Calu3 (cell line): ENCODE data around the gene ZDHHC5. TPM values are rescaled to one million over a fixed set of nuclear protein-coding genes. Genes with fewer than 3 reads are reported as not detected.

ENCODE experiments used
- BruUV-seq: library from RNA; stranded (reverse); fragments of 400-500 nt; replicated peaks from 2 replicates; lab custom pipeline; 2021; lab: Mats Ljungman, UMichigan
- CTCF ChIA-PET: fragments of 300-600 bp; sonication (Branson Sonifier 250); formaldehyde crosslinking; loops from one replicate; lab custom pipeline; 2022; ENCODE audit warnings: antibody characterized with exemption; lab: Charles Lee
- DNase-seq: peaks from one replicate; pipeline ENCODE4 v3.0.0; 2022
- H3K27ac Mint-ChIP-seq: one replicate; pipeline ENCODE4 v1.8.0; 2022; ENCODE audit warnings: mixed read lengths; ENCODE audit not compliant: unreplicated experiment
- H3K27me3 Mint-ChIP-seq: one replicate; pipeline ENCODE4 v1.8.0; 2022; ENCODE audit warnings: mixed read lengths; ENCODE audit not compliant: unreplicated experiment
- H3K36me3 Mint-ChIP-seq: one replicate; pipeline ENCODE4 v1.8.0; 2022; ENCODE audit warnings: mild to moderate bottlenecking, moderate library complexity, mixed read lengths; ENCODE audit not compliant: insufficient read depth, unreplicated experiment
- H3K4me1 Mint-ChIP-seq: one replicate; pipeline ENCODE4 v1.8.0; 2022; ENCODE audit warnings: mild to moderate bottlenecking, low read depth, mixed read lengths; ENCODE audit not compliant: unreplicated experiment
- H3K4me3 Mint-ChIP-seq: one replicate; pipeline ENCODE4 v1.8.0; 2022; ENCODE audit warnings: mild to moderate bottlenecking, low read depth, moderate library complexity, mixed read lengths; ENCODE audit not compliant: unreplicated experiment
- H3K9me3 Mint-ChIP-seq: one replicate; pipeline ENCODE4 v1.8.0; 2022; ENCODE audit warnings: low read depth, mixed read lengths; ENCODE audit not compliant: unreplicated experiment
- intact Hi-C: fragments of 100-400 bp; cut with micrococcal nuclease; formaldehyde crosslinking; loops from one replicate; pipeline ENCODE4 v1.10.0; 2022; ENCODE audit not compliant: unreplicated experiment
- total RNA-seq: library from RNA; stranded (reverse); gene quantifications from 2 replicates; pipeline ENCODE4 v1.2.3, GENCODE V29; 2022
- TF ChIP-seq, protein P1 (sequence below): fragments of 200-600 bp; IDR thresholded peaks from one replicate; pipeline ENCODE4 v1.8.0; 2022; ENCODE audit warnings: antibody characterized with exemption; ENCODE audit not compliant: unreplicated experiment

The ZDHHC5 gene
- total RNA-seq, 1 experiment from 2014 or later, result 85.9 TPM

DNA sequence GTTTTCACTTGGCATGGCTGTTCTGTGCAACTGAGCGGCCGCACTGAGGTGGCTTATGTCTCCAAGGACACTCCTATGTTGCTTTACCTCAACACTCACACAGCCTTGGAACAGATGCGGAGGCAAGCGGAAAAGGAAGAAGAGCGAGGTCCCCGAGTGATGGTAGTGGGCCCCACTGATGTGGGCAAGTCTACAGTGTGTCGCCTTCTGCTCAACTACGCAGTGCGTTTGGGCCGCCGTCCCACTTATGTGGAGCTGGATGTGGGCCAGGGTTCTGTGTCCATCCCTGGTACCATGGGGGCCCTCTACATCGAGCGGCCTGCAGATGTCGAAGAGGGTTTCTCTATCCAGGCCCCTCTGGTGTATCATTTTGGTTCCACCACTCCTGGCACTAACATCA is 8.2 kb upstream of the ZDHHC5 start:
- CTCF ChIA-PET, result no interaction called here
- H3K27me3 Mint-ChIP-seq, result no peaks in the 10 kb centered on the region
- no peak overlapping the region for H3K4me3 Mint-ChIP-seq
- BruUV-seq, result no TSS peak
- DNase-seq, result no peak
- TF ChIP-seq, protein P1, sequence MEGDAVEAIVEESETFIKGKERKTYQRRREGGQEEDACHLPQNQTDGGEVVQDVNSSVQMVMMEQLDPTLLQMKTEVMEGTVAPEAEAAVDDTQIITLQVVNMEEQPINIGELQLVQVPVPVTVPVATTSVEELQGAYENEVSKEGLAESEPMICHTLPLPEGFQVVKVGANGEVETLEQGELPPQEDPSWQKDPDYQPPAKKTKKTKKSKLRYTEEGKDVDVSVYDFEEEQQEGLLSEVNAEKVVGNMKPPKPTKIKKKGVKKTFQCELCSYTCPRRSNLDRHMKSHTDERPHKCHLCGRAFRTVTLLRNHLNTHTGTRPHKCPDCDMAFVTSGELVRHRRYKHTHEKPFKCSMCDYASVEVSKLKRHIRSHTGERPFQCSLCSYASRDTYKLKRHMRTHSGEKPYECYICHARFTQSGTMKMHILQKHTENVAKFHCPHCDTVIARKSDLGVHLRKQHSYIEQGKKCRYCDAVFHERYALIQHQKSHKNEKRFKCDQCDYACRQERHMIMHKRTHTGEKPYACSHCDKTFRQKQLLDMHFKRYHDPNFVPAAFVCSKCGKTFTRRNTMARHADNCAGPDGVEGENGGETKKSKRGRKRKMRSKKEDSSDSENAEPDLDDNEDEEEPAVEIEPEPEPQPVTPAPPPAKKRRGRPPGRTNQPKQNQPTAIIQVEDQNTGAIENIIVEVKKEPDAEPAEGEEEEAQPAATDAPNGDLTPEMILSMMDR, result no peak
- H3K9me3 Mint-ChIP-seq, result no peaks in the 10 kb centered on the region
- peaks cover 8% of the 10 kb centered on the region for H3K4me1 Mint-ChIP-seq
- intact Hi-C loops, result loop anchor here (10.0 kb wide), 1 partner anchor 125 kb away; no protein-coding TSS in a partner anchor
- H3K36me3 Mint-ChIP-seq, result peaks cover 25% of the 10 kb centered on the region
- H3K27ac Mint-ChIP-seq, result no peak overlapping the region

DNA sequence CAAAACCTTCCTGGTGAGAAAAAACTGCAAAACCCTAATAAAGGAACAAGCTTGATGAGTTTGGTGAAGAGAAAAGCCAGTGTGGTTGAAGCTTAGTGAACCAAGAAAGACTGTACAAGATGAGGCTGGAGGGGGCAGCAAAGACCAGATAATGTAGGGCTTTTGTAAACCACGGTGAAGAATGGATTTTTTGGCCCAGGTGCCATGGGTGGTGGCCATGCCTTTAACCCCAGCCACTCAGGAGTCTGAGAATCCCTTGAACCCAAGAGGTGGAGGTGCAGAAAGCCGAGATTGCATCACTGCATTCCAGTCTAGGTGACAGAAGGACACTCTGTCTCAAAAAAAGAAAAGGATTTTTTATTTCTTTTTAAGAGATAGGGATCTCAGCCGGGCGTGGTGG is 5.0 kb upstream of the ZDHHC5 start:
- BruUV-seq, result no TSS peak
- H3K27ac Mint-ChIP-seq, result no peak overlapping the region
- H3K9me3 Mint-ChIP-seq, result no peaks in the 10 kb centered on the region
- peaks cover 32% of the 10 kb centered on the region for H3K36me3 Mint-ChIP-seq
- no peak for DNase-seq
- no peak overlapping the region for H3K4me3 Mint-ChIP-seq
- no peaks in the 10 kb centered on the region for H3K27me3 Mint-ChIP-seq
- peaks cover 7% of the 10 kb centered on the region for H3K4me1 Mint-ChIP-seq
- intact Hi-C loops, result loop anchor here (10.0 kb wide), 1 partner anchor 122 kb away; no protein-coding TSS in a partner anchor
- CTCF ChIA-PET, result interaction anchor here (0.7 kb wide), 2 partner anchors 137 to 623 kb away, joined by 3 to 4 read pairs; no protein-coding TSS in a partner anchor
- TF ChIP-seq, protein P1, result no peak

DNA sequence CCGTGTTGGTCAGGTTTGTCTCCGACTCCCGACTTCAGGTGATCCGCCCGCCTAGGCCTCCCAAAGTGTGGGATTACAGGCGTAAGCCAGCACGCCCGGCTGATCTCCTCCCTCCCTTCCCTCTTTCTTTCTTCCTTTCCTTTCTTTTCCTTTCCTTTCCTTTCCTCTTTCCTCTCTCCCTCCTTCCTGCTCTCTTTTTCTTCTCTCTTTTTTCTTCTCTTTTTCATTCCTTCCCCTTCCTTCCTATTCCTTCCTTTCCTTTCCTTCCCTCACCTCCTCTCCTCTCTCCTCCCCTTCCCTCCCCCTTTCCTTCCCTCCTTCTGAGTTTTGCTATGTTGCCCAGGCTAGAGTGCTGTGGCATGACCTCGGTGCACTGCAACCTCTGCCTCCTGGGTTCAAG is 3.9 kb upstream of the ZDHHC5 start:
- no peak overlapping the region for H3K27ac Mint-ChIP-seq
- BruUV-seq, result no TSS peak
- H3K4me1 Mint-ChIP-seq, result peaks cover 9% of the 10 kb centered on the region
- no peaks in the 10 kb centered on the region for H3K27me3 Mint-ChIP-seq
- no peaks in the 10 kb centered on the region for H3K9me3 Mint-ChIP-seq
- no peak for DNase-seq
- intact Hi-C loops, result loop anchor here (10.0 kb wide), 1 partner anchor 121 kb away; no protein-coding TSS in a partner anchor
- TF ChIP-seq, protein P1, result no peak
- CTCF ChIA-PET, result no interaction called here
- H3K36me3 Mint-ChIP-seq, result peaks cover 33% of the 10 kb centered on the region
- H3K4me3 Mint-ChIP-seq, result no peak overlapping the region

DNA sequence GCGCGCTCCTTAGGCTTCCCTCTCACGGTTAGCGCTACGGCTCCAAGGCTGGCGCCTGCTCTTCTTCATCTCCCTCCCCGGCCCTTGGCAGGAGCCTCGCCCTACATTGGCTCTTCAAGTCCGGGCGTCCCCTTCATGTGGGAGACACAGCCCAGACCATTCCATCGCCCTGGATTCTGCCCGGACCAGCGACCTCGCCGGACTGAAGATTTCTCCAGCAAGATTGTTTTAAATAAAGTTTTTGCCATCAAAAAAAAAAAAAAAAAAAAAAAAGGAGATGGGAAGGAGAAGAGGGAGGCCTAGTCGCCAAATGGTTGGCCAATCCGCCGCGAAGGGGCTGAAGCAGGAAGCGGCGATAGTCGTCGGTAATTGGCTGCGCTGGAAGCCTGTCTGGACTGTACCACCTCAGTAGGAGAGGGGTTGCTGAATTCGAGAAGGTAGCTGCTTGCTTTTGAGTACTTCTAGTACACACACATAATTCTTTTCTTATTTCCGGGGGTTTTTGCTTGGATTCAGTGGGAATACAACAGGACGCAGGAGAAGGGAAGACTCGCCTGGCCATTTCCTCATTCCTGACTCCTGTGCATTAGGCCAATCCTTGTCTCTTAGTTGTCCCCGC is 688 bp upstream of the ZDHHC5 start:
- Mint-ChIP-seq H3K27ac (peak overlapping the region; percentile 100), H3K27me3 (no peaks in the 10 kb centered on the region), H3K9me3 (no peaks in the 10 kb centered on the region), H3K4me3 (peak overlapping the region; percentile 94), H3K36me3 (peaks cover 52% of the 10 kb centered on the region), H3K4me1 (peaks cover 24% of the 10 kb centered on the region)
- no TSS peak for BruUV-seq
- TF ChIP-seq, protein P1, result no peak
- peak; percentile 94 for DNase-seq
- CTCF ChIA-PET, result interaction anchor here (0.7 to 1.6 kb wide), 3 partner anchors 26 to 609 kb away, joined by 3 to 5 read pairs (median 3); no protein-coding TSS in a partner anchor
- intact Hi-C loops, result loop anchor here (5.0 to 10.0 kb wide), 2 partner anchors 45 to 118 kb away; partner anchors contain the start of genes MED19 and TMX2
